ENCODE measurements around the gene GUCY2F. TPM values are rescaled to one million over a fixed set of nuclear protein-coding genes. Genes with fewer than 3 reads are reported as not detected.

The GUCY2F gene
- total RNA-seq, 5 donors from 2014 or later (not counting 1 experiment from before 2014, with no cell fraction given): not detected

DNA sequence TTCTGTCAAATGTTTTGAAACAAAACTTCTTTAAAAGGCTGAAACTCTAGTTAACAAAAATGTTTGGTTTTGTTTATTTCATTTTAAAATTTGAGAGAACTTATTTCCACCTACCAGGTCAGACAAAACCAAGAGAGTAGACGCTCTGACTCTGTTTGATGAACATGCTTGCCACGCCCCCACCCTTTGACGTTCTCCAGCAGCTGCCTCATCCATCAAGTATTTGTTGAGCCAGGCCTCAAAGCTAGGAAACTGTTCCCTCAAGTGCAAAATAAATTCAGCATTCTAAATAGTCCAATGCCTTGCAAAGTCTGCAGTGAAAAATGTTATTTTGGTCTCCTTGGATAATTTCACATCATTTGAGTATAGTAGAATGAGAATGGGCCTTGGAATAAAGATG is 121.6 kb downstream of the GUCY2F start:
- Histone ChIP-seq H3K27me3 (replicated peaks in 1 of 2; ENCODE audit: control insufficient read depth in 2 of 2, extremely low read depth in 1 of 2, insufficient read depth in 2 of 2, low read length in 1 of 2) (no peaks in the 10 kb centered on the region), H3K27ac (ENCODE audit: low read length) (no peak overlapping the region), H3K36me3 (ENCODE audit: control insufficient read depth in 2 of 2, extremely low read depth in 1 of 2, insufficient read depth in 1 of 2, low read length in 1 of 2) (no peaks in the 10 kb centered on the region), H3K4me3 (ENCODE audit: control insufficient read depth in 1 of 2, extremely low read depth in 1 of 2, low read length in 1 of 2) (no peak overlapping the region), H3K9me3 (no peaks in the 10 kb centered on the region), H3K4me1 (ENCODE audit: control insufficient read depth in 1 of 2, extremely low read depth in 1 of 2, insufficient read depth in 2 of 2, low read length in 2 of 2) (no peaks in the 10 kb centered on the region)
- ChIA-PET CTCF (no interaction called here), POLR2A (no interaction called here)
- no peaks in the 10 kb centered on the region for H3K9me3 Mint-ChIP-seq
- no CpG with 5 or more reads among the region's 3 CpGs for WGBS (ENCODE audit: insufficient coverage)
- H3K27ac Mint-ChIP-seq: no peak overlapping the region
- no peaks in the 10 kb centered on the region for H3K36me3 Mint-ChIP-seq
- no peak overlapping the region for H3K4me3 Mint-ChIP-seq
- no peaks in the 10 kb centered on the region for H3K4me1 Mint-ChIP-seq
- DNase-seq (no peak), ATAC-seq (replicated peaks in 1 of 4) (no peak)
- peaks cover 2 to 10% of the 10 kb centered on the region in 2 donors for H3K27me3 Mint-ChIP-seq

- H3K9me3 ChIP-seq: no peaks in the 10 kb centered on the region
- no peak overlapping the region for H3K4me3 Mint-ChIP-seq
- H3K27me3 Mint-ChIP-seq: peaks cover 0 to 14% of the 10 kb centered on the region in 2 donors
- H3K9me3 Mint-ChIP-seq: no peaks in the 10 kb centered on the region
- H3K27ac Mint-ChIP-seq: no peak overlapping the region
- no peaks in the 10 kb centered on the region for H3K4me1 Mint-ChIP-seq
- H3K4me3 ChIP-seq (ENCODE audit: control insufficient read depth in 1 of 2, extremely low read depth in 1 of 2, low read length in 1 of 2): no peak overlapping the region
- no peaks in the 10 kb centered on the region for H3K36me3 Mint-ChIP-seq
- no peaks in the 10 kb centered on the region for H3K4me1 ChIP-seq (ENCODE audit: control insufficient read depth in 1 of 2, extremely low read depth in 1 of 2, insufficient read depth in 2 of 2, low read length in 2 of 2)
- no peak overlapping the region for H3K27ac ChIP-seq (ENCODE audit: low read length)
- H3K36me3 ChIP-seq (ENCODE audit: control insufficient read depth in 2 of 2, extremely low read depth in 1 of 2, insufficient read depth in 1 of 2, low read length in 1 of 2): no peaks in the 10 kb centered on the region
- H3K27me3 ChIP-seq (replicated peaks in 1 of 2; ENCODE audit: control insufficient read depth in 2 of 2, extremely low read depth in 1 of 2, insufficient read depth in 2 of 2, low read length in 1 of 2): no peaks in the 10 kb centered on the region
- no CpG with 5 or more reads among the region's 3 CpGs for WGBS (ENCODE audit: insufficient coverage)
- CTCF ChIA-PET: no interaction called here
- ATAC-seq (replicated peaks in 1 of 4): no peak
- DNase-seq: no peak
- POLR2A ChIA-PET: no interaction called here
Measured at GRCh38 chrX:109357706-109358105, 124.2 kb downstream of the GUCY2F start.

DNA sequence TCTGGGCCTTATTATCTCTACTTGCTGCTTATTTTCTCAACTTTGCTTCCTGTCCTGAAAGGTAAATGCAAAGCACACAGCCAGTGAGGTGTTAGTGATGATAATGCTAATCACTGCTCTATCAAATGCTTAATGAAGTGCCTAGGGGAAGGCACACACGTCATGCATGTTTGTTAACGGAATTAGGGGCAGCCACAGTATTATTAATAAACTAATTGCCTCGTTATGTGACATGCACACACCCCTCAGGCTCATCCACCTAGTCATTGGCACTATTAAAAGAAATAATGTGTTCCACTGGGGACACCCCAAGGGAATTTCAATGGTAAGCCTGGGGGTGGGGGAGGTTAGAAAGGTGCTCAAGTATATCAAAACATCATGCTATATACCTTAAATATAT is 125.2 kb downstream of the GUCY2F start:
- ChIA-PET POLR2A (no interaction called here), CTCF (no interaction called here)
- DNase-seq (no peak), ATAC-seq (replicated peaks in 1 of 4) (no peak)
- no peaks in the 10 kb centered on the region for H3K36me3 ChIP-seq (ENCODE audit: control insufficient read depth in 2 of 2, extremely low read depth in 1 of 2, insufficient read depth in 1 of 2, low read length in 1 of 2)
- Mint-ChIP-seq H3K9me3 (no peaks in the 10 kb centered on the region), H3K27me3 (peaks cover 0 to 18% of the 10 kb centered on the region in 2 donors), H3K4me3 (no peak overlapping the region), H3K36me3 (no peaks in the 10 kb centered on the region), H3K4me1 (no peaks in the 10 kb centered on the region), H3K27ac (no peak overlapping the region)
- no peaks in the 10 kb centered on the region for H3K4me1 ChIP-seq (ENCODE audit: control insufficient read depth in 1 of 2, extremely low read depth in 1 of 2, insufficient read depth in 2 of 2, low read length in 2 of 2)
- no peaks in the 10 kb centered on the region for H3K9me3 ChIP-seq
- no peak overlapping the region for H3K4me3 ChIP-seq (ENCODE audit: control insufficient read depth in 1 of 2, extremely low read depth in 1 of 2, low read length in 1 of 2)
- H3K27me3 ChIP-seq (replicated peaks in 1 of 2; ENCODE audit: control insufficient read depth in 2 of 2, extremely low read depth in 1 of 2, insufficient read depth in 2 of 2, low read length in 1 of 2): no peaks in the 10 kb centered on the region
- WGBS (ENCODE audit: insufficient coverage): no CpG with 5 or more reads among the region's 3 CpGs
- no peak overlapping the region for H3K27ac ChIP-seq (ENCODE audit: low read length)

DNA sequence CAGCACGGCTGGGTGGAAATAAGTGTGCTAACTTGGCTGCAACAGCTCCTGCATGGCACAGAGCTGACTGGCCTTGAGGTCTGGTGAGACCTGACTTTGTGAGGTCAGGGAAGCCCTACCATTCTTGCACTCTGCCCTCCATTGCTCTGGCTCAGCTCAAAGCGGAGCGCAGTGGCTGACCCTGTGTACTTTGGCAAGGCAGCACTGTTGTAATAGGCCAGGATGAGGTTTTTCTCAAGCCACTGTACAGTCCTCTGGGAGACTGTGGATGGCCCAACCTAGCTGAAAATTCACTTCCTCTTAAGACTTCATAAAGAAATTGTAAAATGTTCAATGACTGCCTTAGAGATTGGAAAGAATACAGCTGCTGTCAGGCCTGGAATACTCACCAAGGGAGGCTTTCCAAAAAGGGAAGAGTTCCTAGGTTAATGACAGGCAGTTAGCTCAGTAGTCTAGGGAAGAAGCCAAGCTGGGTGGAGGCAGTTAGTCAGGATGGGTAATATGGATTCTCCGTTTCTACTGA is 129.8 kb downstream of the GUCY2F start:
- Histone ChIP-seq H3K36me3 (ENCODE audit: control insufficient read depth in 2 of 2, extremely low read depth in 1 of 2, insufficient read depth in 1 of 2, low read length in 1 of 2) (no peaks in the 10 kb centered on the region), H3K27me3 (replicated peaks in 1 of 2; ENCODE audit: control insufficient read depth in 2 of 2, extremely low read depth in 1 of 2, insufficient read depth in 2 of 2, low read length in 1 of 2) (no peaks in the 10 kb centered on the region), H3K4me1 (ENCODE audit: control insufficient read depth in 1 of 2, extremely low read depth in 1 of 2, insufficient read depth in 2 of 2, low read length in 2 of 2) (no peaks in the 10 kb centered on the region), H3K9me3 (no peaks in the 10 kb centered on the region), H3K4me3 (ENCODE audit: control insufficient read depth in 1 of 2, extremely low read depth in 1 of 2, low read length in 1 of 2) (no peak overlapping the region), H3K27ac (ENCODE audit: low read length) (no peak overlapping the region)
- CTCF ChIA-PET: no interaction called here
- Mint-ChIP-seq H3K9me3 (no peaks in the 10 kb centered on the region), H3K4me3 (no peak overlapping the region), H3K27me3 (peaks cover 0 to 16% of the 10 kb centered on the region in 2 donors), H3K36me3 (no peaks in the 10 kb centered on the region), H3K4me1 (no peaks in the 10 kb centered on the region), H3K27ac (no peak overlapping the region)
- WGBS (ENCODE audit: insufficient coverage): 40% methylated on average over 1 of the region's 4 CpGs
- ATAC-seq (replicated peaks in 1 of 4) (no peak), DNase-seq (no peak)
- POLR2A ChIA-PET: no interaction called here

GRCh38 chrX:109351557-109351956 is 130.3 kb downstream of the GUCY2F start:
- no peaks in the 10 kb centered on the region for H3K36me3 Mint-ChIP-seq
- no peak overlapping the region for H3K4me3 Mint-ChIP-seq
- no peaks in the 10 kb centered on the region for H3K27me3 ChIP-seq (replicated peaks in 1 of 2; ENCODE audit: control insufficient read depth in 2 of 2, extremely low read depth in 1 of 2, insufficient read depth in 2 of 2, low read length in 1 of 2)
- H3K27ac ChIP-seq (ENCODE audit: low read length): no peak overlapping the region
- peaks cover 0 to 17% of the 10 kb centered on the region in 2 donors for H3K27me3 Mint-ChIP-seq
- ChIA-PET CTCF (no interaction called here), POLR2A (no interaction called here)
- H3K4me1 ChIP-seq (ENCODE audit: control insufficient read depth in 1 of 2, extremely low read depth in 1 of 2, insufficient read depth in 2 of 2, low read length in 2 of 2): no peaks in the 10 kb centered on the region
- H3K36me3 ChIP-seq (ENCODE audit: control insufficient read depth in 2 of 2, extremely low read depth in 1 of 2, insufficient read depth in 1 of 2, low read length in 1 of 2): no peaks in the 10 kb centered on the region
- no CpG with 5 or more reads among the region's 3 CpGs for WGBS (ENCODE audit: insufficient coverage)
- ATAC-seq (replicated peaks in 1 of 4): no peak
- no peak overlapping the region for H3K27ac Mint-ChIP-seq
- no peak for DNase-seq
- no peak overlapping the region for H3K4me3 ChIP-seq (ENCODE audit: control insufficient read depth in 1 of 2, extremely low read depth in 1 of 2, low read length in 1 of 2)
- no peaks in the 10 kb centered on the region for H3K9me3 Mint-ChIP-seq
- H3K4me1 Mint-ChIP-seq: no peaks in the 10 kb centered on the region
- H3K9me3 ChIP-seq: no peaks in the 10 kb centered on the region

GRCh38 chrX:109350551-109350950 is 131.3 kb downstream of the GUCY2F start:
- Histone ChIP-seq H3K27ac (ENCODE audit: low read length) (no peak overlapping the region), H3K4me3 (ENCODE audit: control insufficient read depth in 1 of 2, extremely low read depth in 1 of 2, low read length in 1 of 2) (no peak overlapping the region), H3K4me1 (ENCODE audit: control insufficient read depth in 1 of 2, extremely low read depth in 1 of 2, insufficient read depth in 2 of 2, low read length in 2 of 2) (no peaks in the 10 kb centered on the region), H3K27me3 (replicated peaks in 1 of 2; ENCODE audit: control insufficient read depth in 2 of 2, extremely low read depth in 1 of 2, insufficient read depth in 2 of 2, low read length in 1 of 2) (no peaks in the 10 kb centered on the region), H3K36me3 (ENCODE audit: control insufficient read depth in 2 of 2, extremely low read depth in 1 of 2, insufficient read depth in 1 of 2, low read length in 1 of 2) (no peaks in the 10 kb centered on the region), H3K9me3 (no peaks in the 10 kb centered on the region)
- Mint-ChIP-seq H3K27me3 (peaks cover 0 to 13% of the 10 kb centered on the region in 2 donors), H3K4me1 (no peaks in the 10 kb centered on the region), H3K27ac (no peak overlapping the region), H3K36me3 (no peaks in the 10 kb centered on the region), H3K9me3 (no peaks in the 10 kb centered on the region), H3K4me3 (no peak overlapping the region)
- ChIA-PET POLR2A (no interaction called here), CTCF (no interaction called here)
- WGBS (ENCODE audit: insufficient coverage): no CpG with 5 or more reads among the region's 4 CpGs
- DNase-seq (no peak), ATAC-seq (replicated peaks in 1 of 4) (no peak)

GRCh38 chrX:109350051-109350450 is 131.8 kb downstream of the GUCY2F start:
- H3K27ac ChIP-seq (ENCODE audit: low read length): no peak overlapping the region
- H3K9me3 Mint-ChIP-seq: no peaks in the 10 kb centered on the region
- no peak overlapping the region for H3K27ac Mint-ChIP-seq
- no peaks in the 10 kb centered on the region for H3K36me3 ChIP-seq (ENCODE audit: control insufficient read depth in 2 of 2, extremely low read depth in 1 of 2, insufficient read depth in 1 of 2, low read length in 1 of 2)
- peaks cover 0 to 13% of the 10 kb centered on the region in 2 donors for H3K27me3 Mint-ChIP-seq
- ATAC-seq (replicated peaks in 1 of 4) (no peak), DNase-seq (no peak)
- no peaks in the 10 kb centered on the region for H3K36me3 Mint-ChIP-seq
- H3K27me3 ChIP-seq (replicated peaks in 1 of 2; ENCODE audit: control insufficient read depth in 2 of 2, extremely low read depth in 1 of 2, insufficient read depth in 2 of 2, low read length in 1 of 2): no peaks in the 10 kb centered on the region
- CTCF ChIA-PET: interaction anchor here in 1 of 2 donors (0.6 kb wide), 1 partner anchor 23 kb away, joined by 4 read pairs; no protein-coding TSS in a partner anchor
- H3K4me1 Mint-ChIP-seq: no peaks in the 10 kb centered on the region
- POLR2A ChIA-PET: no interaction called here
- no peak overlapping the region for H3K4me3 Mint-ChIP-seq
- no peak overlapping the region for H3K4me3 ChIP-seq (ENCODE audit: control insufficient read depth in 1 of 2, extremely low read depth in 1 of 2, low read length in 1 of 2)
- H3K9me3 ChIP-seq: no peaks in the 10 kb centered on the region
- no peaks in the 10 kb centered on the region for H3K4me1 ChIP-seq (ENCODE audit: control insufficient read depth in 1 of 2, extremely low read depth in 1 of 2, insufficient read depth in 2 of 2, low read length in 2 of 2)

Measured in T-cell (primary cell).